Measurements from ENCODE around the gene RASD2.
"Not testable (repeated sequence)": the region's sequence is repeated elsewhere in the genome, so short reads cannot be mapped to it uniquely, and the experiment has no call there.

The RASD2 gene

DNA sequence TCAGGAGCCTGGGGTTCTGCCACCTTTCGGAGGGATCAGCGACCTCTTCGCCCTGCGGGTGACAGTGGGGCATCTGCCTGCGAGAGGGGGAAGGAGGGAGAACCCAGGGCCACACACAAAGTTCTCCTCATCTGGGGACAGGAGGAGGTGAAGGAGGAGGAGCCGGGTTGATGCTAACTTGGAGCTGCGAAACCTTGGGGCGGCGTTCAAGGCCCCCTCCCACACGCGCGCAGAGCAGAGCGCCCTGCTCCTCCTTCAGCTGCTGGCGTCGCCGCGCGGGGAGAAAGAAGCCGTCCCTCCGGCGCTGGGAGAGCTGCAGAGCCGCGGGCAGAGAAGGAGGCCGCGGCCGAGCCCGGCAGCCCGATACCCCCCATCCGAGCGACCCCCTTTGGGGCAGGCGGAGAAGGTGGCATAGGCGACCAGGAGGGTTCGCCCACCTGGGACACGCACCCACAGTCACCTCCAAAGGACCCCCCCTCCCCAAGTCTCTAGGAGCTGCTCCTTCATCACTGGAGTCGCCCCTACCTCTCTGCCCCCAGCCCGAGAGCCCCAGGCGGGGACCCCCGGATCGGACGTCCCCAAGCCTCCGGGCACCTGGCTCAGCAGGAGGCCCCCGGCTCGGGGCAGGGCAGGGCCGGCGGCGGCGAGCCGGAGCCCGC is at the start of gene RASD2:
RASD2 (plus strand) TSS at position 237 of the 659 bp plus-strand sequence. CDS start 5,979 bp downstream, outside the sequence.
- TF ChIP-seq EZH2 (IDR thresholded peaks at IDR 0.05) (no peak), POLR2AphosphoS5 (IDR thresholded peaks at IDR 0.05; ENCODE audit: borderline replicate concordance, low read depth, low read length) (no peak), FOXP2 (optimal IDR thresholded peaks at IDR 0.05; ENCODE audit: control extremely low read depth, extremely low read length, insufficient read depth) (no peak)
- no peaks in the 10 kb centered on the region for H3K9me3 ChIP-seq (ENCODE audit: low read depth, low read length)
- peak within 1 kb of the TSS; percentile 85 for H3K4me3 ChIP-seq
- no peak within 1 kb of the TSS for H3K27ac ChIP-seq
- H3K9ac ChIP-seq (ENCODE audit: insufficient read length), result peak within 1 kb of the TSS; percentile 29
- no peaks in the 10 kb centered on the region for H3K36me3 ChIP-seq (ENCODE audit: insufficient read depth, low read length)
- DNase-seq (ENCODE audit: low read depth, low spot score), result no peak

- H3K4me3 ChIP-seq; DNase-seq (ENCODE audit: low read depth, low spot score); H3K36me3 ChIP-seq (ENCODE audit: insufficient read depth, low read length); H3K9ac ChIP-seq (ENCODE audit: insufficient read length); H3K27ac ChIP-seq; H3K9me3 ChIP-seq (ENCODE audit: low read depth, low read length): not testable (repeated sequence)
These were observed 49.3 kb upstream of the RASD2 start for GRCh38 chr22:35491061-35491907.

- H3K36me3 ChIP-seq (ENCODE audit: insufficient read depth, low read length), result no peaks in the 10 kb centered on the region
- H3K9me3 ChIP-seq (ENCODE audit: low read depth, low read length), result no peaks in the 10 kb centered on the region
- no peak overlapping the region for H3K9ac ChIP-seq (ENCODE audit: insufficient read length)
- DNase-seq (ENCODE audit: low read depth, low spot score), result no peak
- H3K4me3 ChIP-seq, result no peak overlapping the region
- TF ChIP-seq EZH2 (IDR thresholded peaks at IDR 0.05), result no peak
- TF ChIP-seq FOXP2 (optimal IDR thresholded peaks at IDR 0.05; ENCODE audit: control extremely low read depth, extremely low read length, insufficient read depth), result no peak
- no peak for TF ChIP-seq POLR2AphosphoS5 (IDR thresholded peaks at IDR 0.05; ENCODE audit: borderline replicate concordance, low read depth, low read length)
- no peak overlapping the region for H3K27ac ChIP-seq
These were observed 48.7 kb upstream of the RASD2 start for GRCh38 chr22:35491908-35492380.

GRCh38 chr22:35493074-35493473 is 47.6 kb upstream of the RASD2 start:
- Histone ChIP-seq H3K9ac (ENCODE audit: insufficient read length) (no peak overlapping the region), H3K27ac (no peak overlapping the region), H3K4me3 (no peak overlapping the region), H3K9me3 (ENCODE audit: low read depth, low read length) (no peaks in the 10 kb centered on the region), H3K36me3 (ENCODE audit: insufficient read depth, low read length) (no peaks in the 10 kb centered on the region)
- TF ChIP-seq FOXP2 (optimal IDR thresholded peaks at IDR 0.05; ENCODE audit: control extremely low read depth, extremely low read length, insufficient read depth) (no peak), POLR2AphosphoS5 (IDR thresholded peaks at IDR 0.05; ENCODE audit: borderline replicate concordance, low read depth, low read length) (no peak), EZH2 (IDR thresholded peaks at IDR 0.05) (no peak)
- no peak for DNase-seq (ENCODE audit: low read depth, low spot score)

DNA sequence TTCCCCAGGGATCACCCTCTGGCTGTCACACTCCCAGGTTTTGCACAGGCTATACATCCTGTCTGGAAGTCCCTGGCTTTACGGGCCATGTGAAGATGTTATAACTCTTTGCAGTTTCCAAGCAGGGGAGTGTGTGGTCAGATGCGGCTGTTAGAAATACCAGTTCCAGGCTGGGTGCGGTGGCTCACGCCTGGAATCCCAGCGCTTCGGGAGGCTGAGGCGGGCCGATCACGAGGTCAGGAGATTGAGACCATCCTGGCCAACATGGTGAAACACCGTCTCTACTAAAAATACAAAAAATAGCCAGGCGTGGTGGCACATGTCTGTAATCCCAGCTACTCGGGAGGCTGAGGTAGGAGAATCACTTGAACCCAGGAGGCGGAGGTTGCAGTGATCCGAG is 44.9 kb upstream of the RASD2 start:
- not testable (repeated sequence) for H3K9ac ChIP-seq (ENCODE audit: insufficient read length); H3K36me3 ChIP-seq (ENCODE audit: insufficient read depth, low read length); H3K9me3 ChIP-seq (ENCODE audit: low read depth, low read length)

GRCh38 chr22:35496768-35497312 is 43.8 kb upstream of the RASD2 start:
- no peak for DNase-seq (ENCODE audit: low read depth, low spot score)
- H3K27ac ChIP-seq, result no peak overlapping the region
- TF ChIP-seq EZH2 (IDR thresholded peaks at IDR 0.05) (no peak), POLR2AphosphoS5 (IDR thresholded peaks at IDR 0.05; ENCODE audit: borderline replicate concordance, low read depth, low read length) (no peak), FOXP2 (optimal IDR thresholded peaks at IDR 0.05; ENCODE audit: control extremely low read depth, extremely low read length, insufficient read depth) (no peak)
- H3K4me3 ChIP-seq, result no peak overlapping the region
- H3K9ac ChIP-seq (ENCODE audit: insufficient read length), result no peak overlapping the region
- no peaks in the 10 kb centered on the region for H3K36me3 ChIP-seq (ENCODE audit: insufficient read depth, low read length)
- H3K9me3 ChIP-seq (ENCODE audit: low read depth, low read length), result no peaks in the 10 kb centered on the region

More for the DNA sequence above, 44.9 kb upstream of the RASD2 start:
- H3K27ac ChIP-seq; H3K4me3 ChIP-seq; DNase-seq (ENCODE audit: low read depth, low spot score): not testable (repeated sequence)

GRCh38 chr22:35498026-35498800 is 42.4 kb upstream of the RASD2 start:
- no peak for DNase-seq (ENCODE audit: low read depth, low spot score)
- H3K27ac ChIP-seq, result no peak overlapping the region
- H3K4me3 ChIP-seq, result peak overlapping the region; percentile 58
- no peaks in the 10 kb centered on the region for H3K36me3 ChIP-seq (ENCODE audit: insufficient read depth, low read length)
- no peaks in the 10 kb centered on the region for H3K9me3 ChIP-seq (ENCODE audit: low read depth, low read length)
- no peak for TF ChIP-seq FOXP2 (optimal IDR thresholded peaks at IDR 0.05; ENCODE audit: control extremely low read depth, extremely low read length, insufficient read depth)
- TF ChIP-seq POLR2AphosphoS5 (IDR thresholded peaks at IDR 0.05; ENCODE audit: borderline replicate concordance, low read depth, low read length), result no peak
- TF ChIP-seq EZH2 (IDR thresholded peaks at IDR 0.05), result no peak
- H3K9ac ChIP-seq (ENCODE audit: insufficient read length), result no peak overlapping the region

DNA sequence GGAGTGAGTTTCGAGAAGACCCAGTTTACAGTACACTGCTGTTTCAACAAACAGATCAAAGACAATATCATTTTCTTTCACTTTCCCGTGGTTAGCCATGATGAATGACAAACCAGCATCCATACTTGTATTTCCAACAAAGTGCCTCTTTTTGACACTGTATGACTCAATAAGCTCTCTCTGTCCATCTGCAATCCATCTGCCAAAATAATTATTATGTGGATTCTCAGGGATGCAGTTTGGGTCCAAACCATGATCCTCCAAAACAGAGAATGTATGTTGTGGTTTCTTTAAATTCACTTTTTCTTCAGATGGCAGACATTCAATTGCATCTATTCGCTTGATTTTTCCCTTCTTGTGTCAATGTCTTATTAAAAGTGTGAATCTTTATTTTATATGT is 37.8 kb upstream of the RASD2 start:
- Histone ChIP-seq H3K27ac (no peak overlapping the region), H3K9ac (ENCODE audit: insufficient read length) (no peak overlapping the region), H3K36me3 (ENCODE audit: insufficient read depth, low read length) (no peaks in the 10 kb centered on the region), H3K9me3 (ENCODE audit: low read depth, low read length) (no peaks in the 10 kb centered on the region), H3K4me3 (no peak overlapping the region)
- TF ChIP-seq POLR2AphosphoS5 (IDR thresholded peaks at IDR 0.05; ENCODE audit: borderline replicate concordance, low read depth, low read length) (no peak), EZH2 (IDR thresholded peaks at IDR 0.05) (no peak), FOXP2 (optimal IDR thresholded peaks at IDR 0.05; ENCODE audit: control extremely low read depth, extremely low read length, insufficient read depth) (no peak)
- DNase-seq (ENCODE audit: low read depth, low spot score), result no peak

All from SK-N-MC (cell line).